Measurements from ENCODE around the gene NUP37. TPM values are rescaled to one million over a fixed set of nuclear protein-coding genes. Genes with fewer than 3 reads are reported as not detected.
"Not testable (repeated sequence)": the region's sequence is repeated elsewhere in the genome, so short reads cannot be mapped to it uniquely, and the experiment has no call there.

The NUP37 gene
- total RNA-seq (2014; rRNA removed; shearing (Covaris generic)), result 74.9 and 82.5 TPM in 2 replicates

GRCh38 chr12:102119674-102120563 is at the start of gene NUP37, which contains the start of gene PARPBP:
Gene NUP37, minus strand, starts transcription at chr12:102120114. Its CDS starts 1,596 bp downstream, at chr12:102118518.
Gene PARPBP, plus strand, starts transcription at chr12:102120183. Its CDS starts 3,706 bp downstream, at chr12:102123889.
- DNase-seq (ENCODE audit: low read depth), result peak; percentile 85

- no peak for DNase-seq (ENCODE audit: low read depth)
Observed at GRCh38 chr12:102167821-102168604, 48.1 kb upstream of the NUP37 start.

GRCh38 chr12:102163383-102163782 is 43.5 kb upstream of the NUP37 start:
- DNase-seq (ENCODE audit: low read depth), result no peak

- not testable (repeated sequence) for DNase-seq (ENCODE audit: low read depth)
Observed at GRCh38 chr12:102155206-102155605, 35.3 kb upstream of the NUP37 start.

- DNase-seq (ENCODE audit: low read depth), result not testable (repeated sequence)
Observed at GRCh38 chr12:102147062-102147587, 27.2 kb upstream of the NUP37 start.

- no peak for DNase-seq (ENCODE audit: low read depth)
Observed at GRCh38 chr12:102144221-102144620, 24.3 kb upstream of the NUP37 start.

GRCh38 chr12:102142866-102143373 is 23.0 kb upstream of the NUP37 start:
- DNase-seq (ENCODE audit: low read depth), result not testable (repeated sequence)

GRCh38 chr12:102137619-102138018 is 17.7 kb upstream of the NUP37 start:
- DNase-seq (ENCODE audit: low read depth), result not testable (repeated sequence)

GRCh38 chr12:102131442-102131841 is 11.5 kb upstream of the NUP37 start:
- DNase-seq (ENCODE audit: low read depth), result not testable (repeated sequence)

GRCh38 chr12:102130720-102131119 is 10.8 kb upstream of the NUP37 start:
- DNase-seq (ENCODE audit: low read depth), result not testable (repeated sequence)

GRCh38 chr12:102121328-102121727 is 1.4 kb upstream of the NUP37 start:
- not testable (repeated sequence) for DNase-seq (ENCODE audit: low read depth)

GRCh38 chr12:102120886-102121285 is 972 bp upstream of the NUP37 start:
- DNase-seq (ENCODE audit: low read depth), result peak; percentile 25

- no peak for DNase-seq (ENCODE audit: low read depth)
Observed at GRCh38 chr12:102120564-102120873, 605 bp upstream of the NUP37 start.

GRCh38 chr12:102118874-102119273 is 1.0 kb downstream of the NUP37 start:
- no peak for DNase-seq (ENCODE audit: low read depth)

GRCh38 chr12:102116392-102116791 is 3.5 kb downstream of the NUP37 start:
- no peak for DNase-seq (ENCODE audit: low read depth)

- no peak for DNase-seq (ENCODE audit: low read depth)
Observed at GRCh38 chr12:102114212-102114611, 5.7 kb downstream of the NUP37 start.

GRCh38 chr12:102110782-102111181 is 9.1 kb downstream of the NUP37 start:
- no peak for DNase-seq (ENCODE audit: low read depth)

GRCh38 chr12:102107970-102108369 is 11.9 kb downstream of the NUP37 start:
- peak; percentile 12 for DNase-seq (ENCODE audit: low read depth)

- DNase-seq (ENCODE audit: low read depth), result no peak
Observed at GRCh38 chr12:102106905-102107304, 13.0 kb downstream of the NUP37 start.

- no peak for DNase-seq (ENCODE audit: low read depth)
Observed at GRCh38 chr12:102096855-102097254, 23.1 kb downstream of the NUP37 start.

GRCh38 chr12:102095677-102096263 is 24.1 kb downstream of the NUP37 start:
- peak; percentile 20 for DNase-seq (ENCODE audit: low read depth)

- no peak for DNase-seq (ENCODE audit: low read depth)
Observed at GRCh38 chr12:102093319-102093718, 26.6 kb downstream of the NUP37 start.

Measured in RPMI7951 (cell line).